GM12878 (cell line): ENCODE results near the gene ALB. TPM values are rescaled to one million over a fixed set of nuclear protein-coding genes. Genes with fewer than 3 reads are reported as not detected.

ENCODE experiments used
- ATAC-seq: fragments of 200-7000 bp; cut with Tn5 transposase; 3 replicates; pipeline ENCODE4 v1.9.1; 2020; ENCODE audit warnings: mild to moderate bottlenecking, moderate library complexity
- BruUV-seq: library from RNA; stranded (reverse); fragments of 400-500 nt; replicated peaks from 2 replicates; lab custom pipeline; 2021; lab: Mats Ljungman, UMichigan
- CTCF ChIA-PET: fragments of 300-600 bp; sonication (Branson Sonifier 250); formaldehyde crosslinking; extraction: SDS; loops from one replicate; lab custom pipeline; 2021; ENCODE audit warnings: inconsistent platforms; lab: Yijun Ruan, JAX
- POLR2A ChIA-PET: fragments of 350-600 bp; formaldehyde crosslinking; extraction: SDS; loops from one replicate; lab custom pipeline; 2021; ENCODE audit warnings: inconsistent platforms; lab: Charles Lee
- RAD21 ChIA-PET: fragments of 300-600 bp; sonication (Branson Sonifier 250); formaldehyde crosslinking; loops from one replicate; lab custom pipeline; 2023; ENCODE audit warnings: antibody characterized with exemption; ENCODE audit not compliant: unreplicated experiment; lab: Charles Lee
- SMC1A ChIA-PET: fragments of 300-600 bp; sonication (Branson Sonifier 250); formaldehyde crosslinking; loops from one replicate; lab custom pipeline; 2023; ENCODE audit not compliant: unreplicated experiment, uncharacterized antibody; lab: Charles Lee
- DNase-seq: peaks from one replicate; pipeline ENCODE4 v3.0.0-alpha.2; 2011; ENCODE audit warnings: low read depth, low spot score
- FAIRE-seq: peaks from 3 replicates; lab custom pipeline; 2011; peaks lifted over from hg19 to GRCh38; lab: Jason Lieb, UNC
- H2AFZ ChIP-seq: 2 replicates; pipeline ENCODE4 v1.6.0; 2011; ENCODE audit warnings: low read depth, low read length, control low read depth; ENCODE audit not compliant: control insufficient read depth
- H3K27ac ChIP-seq: 2 replicates; pipeline ENCODE4 v1.5.1; 2011; ENCODE audit warnings: control low read depth; ENCODE audit not compliant: control insufficient read depth, insufficient read depth
- H3K27me3 ChIP-seq, 2 experiments: replicated peaks in 1 of 2; 2 replicates each; pipeline versions ENCODE4 v1.6.0 to v1.6.1; 2011; ENCODE audit warnings: low read length in 1 of 2; ENCODE audit not compliant: control insufficient read depth in 2 of 2, insufficient read depth in 2 of 2
- H3K36me3 ChIP-seq, 2 experiments: 2 replicates each; pipeline ENCODE4 v1.5.1; 2011; ENCODE audit warnings: low read length in 1 of 2; ENCODE audit not compliant: control insufficient read depth in 2 of 2, insufficient read depth in 2 of 2
- H3K4me1 ChIP-seq: 2 replicates; pipeline ENCODE4 v1.6.1; 2011; ENCODE audit warnings: mild to moderate bottlenecking, low read length, moderate library complexity, mixed read lengths; ENCODE audit not compliant: control insufficient read depth, insufficient read depth
- H3K4me2 ChIP-seq: 2 replicates; pipeline ENCODE4 v1.6.0; 2011; ENCODE audit warnings: control low read depth; ENCODE audit not compliant: control insufficient read depth, insufficient read depth
- H3K4me3 ChIP-seq: fragments of 200-600 bp; sonication (generic); 2 replicates; pipeline ENCODE4 v1.5.1; 2016
- H3K79me2 ChIP-seq: 2 replicates; pipeline ENCODE4 v1.6.0; 2011; ENCODE audit warnings: low read length; ENCODE audit not compliant: control insufficient read depth, insufficient read depth
- H3K9ac ChIP-seq: 2 replicates; pipeline ENCODE4 v1.8.0; 2011; ENCODE audit warnings: low read length, control low read depth, mixed read lengths; ENCODE audit not compliant: control insufficient read depth, insufficient read depth
- H3K9me3 ChIP-seq: replicated peaks from 3 replicates; pipeline ENCODE4 v1.5.1; 2011; ENCODE audit warnings: mild to moderate bottlenecking, low read length; ENCODE audit not compliant: control insufficient read depth, insufficient read depth
- H4K20me1 ChIP-seq: 2 replicates; pipeline ENCODE4 v1.6.0; 2011; ENCODE audit not compliant: control insufficient read depth, insufficient read depth
- CREM ChIP-seq: IDR thresholded peaks from 2 replicates; pipeline ENCODE4 v1.6.1; 2014; ENCODE audit warnings: antibody characterized with exemption, low read depth
- DPF2 ChIP-seq: fragments of 450-650 bp; IDR thresholded peaks from 2 replicates; pipeline ENCODE4 v1.6.1; 2017; ENCODE audit warnings: mild to moderate bottlenecking
- IKZF2 ChIP-seq, 2 experiments: fragments of 450-650 bp; IDR thresholded peaks; 2 replicates each; pipeline ENCODE4 v1.6.1; 2017; ENCODE audit warnings: mild to moderate bottlenecking in 2 of 2, moderate library complexity in 2 of 2
- KDM1A ChIP-seq: fragments of 200-600 bp; sonication (generic); IDR thresholded peaks from 2 replicates; pipeline ENCODE4 v1.6.1; 2016; ENCODE audit warnings: borderline replicate concordance
- LARP7 ChIP-seq: fragments of 450-650 bp; IDR thresholded peaks from 2 replicates; pipeline ENCODE4 v1.6.1; 2017; ENCODE audit warnings: mild to moderate bottlenecking
- PML ChIP-seq: IDR thresholded peaks from 2 replicates; pipeline ENCODE4 v1.6.1; 2012; ENCODE audit warnings: low read length, inconsistent platforms
- RCOR1 ChIP-seq: conservative IDR thresholded peaks from 2 replicates; pipeline ENCODE4 v1.6.1; 2012; ENCODE audit warnings: low read depth, low read length, improper control_type of control experiment
- SMARCA5 ChIP-seq: fragments of 450-650 bp; IDR thresholded peaks from 2 replicates; pipeline ENCODE4 v1.6.1; 2017; ENCODE audit warnings: mild to moderate bottlenecking
- WRNIP1 ChIP-seq: IDR thresholded peaks from 2 replicates; pipeline ENCODE4 v1.6.1; 2011; ENCODE audit warnings: low read depth, low read length, improper control_type of control experiment, borderline replicate concordance
- YBX1 ChIP-seq: fragments of 450-650 bp; IDR thresholded peaks from 2 replicates; pipeline ENCODE4 v1.6.1; 2016; ENCODE audit warnings: antibody characterized with exemption
- ZNF217 ChIP-seq: fragments of 450-650 bp; IDR thresholded peaks from 2 replicates; pipeline ENCODE4 v1.6.1; 2017; ENCODE audit warnings: antibody characterized with exemption, mild to moderate bottlenecking
- in situ Hi-C: fragments of 300-500 bp; cut with MboI; formaldehyde crosslinking; loops from 9 replicates; pipeline ENCODE4 v1.14.3; 2018; ENCODE audit warnings: mixed read lengths
- intact Hi-C: fragments of 100-400 bp; cut with micrococcal nuclease; formaldehyde crosslinking; loops from one replicate; pipeline ENCODE4 v1.14.2; 2022; ENCODE audit not compliant: unreplicated experiment
- polyA plus RNA-seq, 11 experiments: library from polyadenylated mRNA; depleted of rRNA in 4 of 11; unstranded in 6 of 11; stranded (reverse) in 5 of 11; fragments of >200 nt; fragmentation: Nextera tagmentation in 4 of 11; fragmentation: Illumina TruSeq in 1 of 11; extraction: Ambion mirVana in 4 of 11; extraction: Trizol in 1 of 11; gene quantifications; 1 replicate in 1 of 11; 2 replicates in 10 of 11; pipeline versions ENCODE4 v1.2.1 to v1.2.3, GENCODE V29; 2011 to 2016; ENCODE audit warnings: inconsistent platforms in 2 of 11, missing spikeins in 2 of 11, low read depth in 1 of 11
- total RNA-seq, 4 experiments: library from RNA; depleted of rRNA in 3 of 4; stranded (reverse); fragments of >200 nt in 3 of 4; fragmentation: Illumina TruSeq in 1 of 4; extraction: Trizol in 1 of 4; gene quantifications; 2 replicates each; pipeline versions ENCODE4 v1.2.1 to v1.2.3, GENCODE V29; 2013 to 2021
- TF ChIP-seq, protein P1 (sequence below): fragments of 450-650 bp; IDR thresholded peaks from 2 replicates; pipeline ENCODE4 v1.6.1; 2016; ENCODE audit warnings: mild to moderate bottlenecking
- TF ChIP-seq, protein P2 (sequence below): IDR thresholded peaks from 2 replicates; pipeline ENCODE4 v1.6.1; 2012; ENCODE audit warnings: low read depth, low read length, improper control_type of control experiment
- TF ChIP-seq, protein P3 (sequence below): fragments of 450-650 bp; formaldehyde crosslinking; IDR thresholded peaks from 2 replicates; pipeline ENCODE4 v1.5.0; 2022; ENCODE audit warnings: mild to moderate bottlenecking, missing genetic modification characterization
- TF ChIP-seq, protein P4 (sequence below): fragments of 450-650 bp; IDR thresholded peaks from 2 replicates; pipeline ENCODE4 v1.6.1; 2014; ENCODE audit warnings: mild to moderate bottlenecking
- TF ChIP-seq, protein P5 (sequence below): fragments of 450-650 bp; IDR thresholded peaks from 2 replicates; pipeline ENCODE4 v1.6.1; 2016; ENCODE audit warnings: mild to moderate bottlenecking, moderate library complexity, borderline replicate concordance

ALB gene
- total and polyA plus RNA-seq, 10 of the 15 experiments (the other 5 are each of a cell fraction or from before 2014, with no cell fraction given) = 0.05 to 29.0 TPM; not detected in 8

DNA sequence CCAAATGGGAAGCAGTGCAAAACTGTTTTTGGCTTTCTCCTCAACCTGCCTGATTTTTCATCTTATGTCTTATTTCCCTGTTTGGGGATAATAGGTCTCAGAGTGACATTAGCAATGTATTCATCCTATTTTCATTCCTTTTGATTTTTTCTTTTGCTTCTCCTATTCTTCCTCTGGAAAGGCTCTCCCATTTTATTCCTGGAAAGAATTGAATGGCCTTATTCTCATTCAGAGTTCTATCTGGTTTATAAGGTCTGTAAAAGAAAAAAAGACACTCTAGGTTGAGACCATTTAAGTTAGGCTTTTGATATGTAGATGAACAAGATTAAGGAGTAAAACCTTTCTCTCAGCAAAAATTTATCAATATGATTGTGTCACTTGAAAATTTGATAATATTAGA lies 27.8 kb upstream of the ALB start:
- no peak for DNase-seq
- ChIA-PET POLR2A (no interaction called here), SMC1A (no interaction called here), RAD21 (no interaction called here), CTCF (no interaction called here)
- H3K79me2 ChIP-seq = no peaks in the 10 kb centered on the region
- H3K36me3 ChIP-seq = no peaks in the 10 kb centered on the region
- H3K27me3 ChIP-seq = no peaks in the 10 kb centered on the region
- FAIRE-seq = no peak
- intact Hi-C loops = no loop called here
- no peaks in the 10 kb centered on the region for H3K4me1 ChIP-seq
- BruUV-seq = no TSS peak
- H3K4me2 ChIP-seq = no peak overlapping the region
- H3K9me3 ChIP-seq = no peaks in the 10 kb centered on the region
- no peaks in the 10 kb centered on the region for H4K20me1 ChIP-seq
- H3K4me3 ChIP-seq = no peak overlapping the region
- in situ Hi-C loops = no loop called here
- ATAC-seq = no peak
- no peak for TF ChIP-seq ZNF217
- no peak for TF ChIP-seq SMARCA5
- TF ChIP-seq LARP7 = no peak
- TF ChIP-seq, protein P1, sequence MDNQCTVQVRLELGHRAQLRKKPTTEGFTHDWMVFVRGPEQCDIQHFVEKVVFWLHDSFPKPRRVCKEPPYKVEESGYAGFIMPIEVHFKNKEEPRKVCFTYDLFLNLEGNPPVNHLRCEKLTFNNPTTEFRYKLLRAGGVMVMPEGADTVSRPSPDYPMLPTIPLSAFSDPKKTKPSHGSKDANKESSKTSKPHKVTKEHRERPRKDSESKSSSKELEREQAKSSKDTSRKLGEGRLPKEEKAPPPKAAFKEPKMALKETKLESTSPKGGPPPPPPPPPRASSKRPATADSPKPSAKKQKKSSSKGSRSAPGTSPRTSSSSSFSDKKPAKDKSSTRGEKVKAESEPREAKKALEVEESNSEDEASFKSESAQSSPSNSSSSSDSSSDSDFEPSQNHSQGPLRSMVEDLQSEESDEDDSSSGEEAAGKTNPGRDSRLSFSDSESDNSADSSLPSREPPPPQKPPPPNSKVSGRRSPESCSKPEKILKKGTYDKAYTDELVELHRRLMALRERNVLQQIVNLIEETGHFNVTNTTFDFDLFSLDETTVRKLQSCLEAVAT = no peak
- TF ChIP-seq, protein P2, sequence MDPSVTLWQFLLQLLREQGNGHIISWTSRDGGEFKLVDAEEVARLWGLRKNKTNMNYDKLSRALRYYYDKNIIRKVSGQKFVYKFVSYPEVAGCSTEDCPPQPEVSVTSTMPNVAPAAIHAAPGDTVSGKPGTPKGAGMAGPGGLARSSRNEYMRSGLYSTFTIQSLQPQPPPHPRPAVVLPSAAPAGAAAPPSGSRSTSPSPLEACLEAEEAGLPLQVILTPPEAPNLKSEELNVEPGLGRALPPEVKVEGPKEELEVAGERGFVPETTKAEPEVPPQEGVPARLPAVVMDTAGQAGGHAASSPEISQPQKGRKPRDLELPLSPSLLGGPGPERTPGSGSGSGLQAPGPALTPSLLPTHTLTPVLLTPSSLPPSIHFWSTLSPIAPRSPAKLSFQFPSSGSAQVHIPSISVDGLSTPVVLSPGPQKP = no peak
- TF ChIP-seq, protein P3, sequence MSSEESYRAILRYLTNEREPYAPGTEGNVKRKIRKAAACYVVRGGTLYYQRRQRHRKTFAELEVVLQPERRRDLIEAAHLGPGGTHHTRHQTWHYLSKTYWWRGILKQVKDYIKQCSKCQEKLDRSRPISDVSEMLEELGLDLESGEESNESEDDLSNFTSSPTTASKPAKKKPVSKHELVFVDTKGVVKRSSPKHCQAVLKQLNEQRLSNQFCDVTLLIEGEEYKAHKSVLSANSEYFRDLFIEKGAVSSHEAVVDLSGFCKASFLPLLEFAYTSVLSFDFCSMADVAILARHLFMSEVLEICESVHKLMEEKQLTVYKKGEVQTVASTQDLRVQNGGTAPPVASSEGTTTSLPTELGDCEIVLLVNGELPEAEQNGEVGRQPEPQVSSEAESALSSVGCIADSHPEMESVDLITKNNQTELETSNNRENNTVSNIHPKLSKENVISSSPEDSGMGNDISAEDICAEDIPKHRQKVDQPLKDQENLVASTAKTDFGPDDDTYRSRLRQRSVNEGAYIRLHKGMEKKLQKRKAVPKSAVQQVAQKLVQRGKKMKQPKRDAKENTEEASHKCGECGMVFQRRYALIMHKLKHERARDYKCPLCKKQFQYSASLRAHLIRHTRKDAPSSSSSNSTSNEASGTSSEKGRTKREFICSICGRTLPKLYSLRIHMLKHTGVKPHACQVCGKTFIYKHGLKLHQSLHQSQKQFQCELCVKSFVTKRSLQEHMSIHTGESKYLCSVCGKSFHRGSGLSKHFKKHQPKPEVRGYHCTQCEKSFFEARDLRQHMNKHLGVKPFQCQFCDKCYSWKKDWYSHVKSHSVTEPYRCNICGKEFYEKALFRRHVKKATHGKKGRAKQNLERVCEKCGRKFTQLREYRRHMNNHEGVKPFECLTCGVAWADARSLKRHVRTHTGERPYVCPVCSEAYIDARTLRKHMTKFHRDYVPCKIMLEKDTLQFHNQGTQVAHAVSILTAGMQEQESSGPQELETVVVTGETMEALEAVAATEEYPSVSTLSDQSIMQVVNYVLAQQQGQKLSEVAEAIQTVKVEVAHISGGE (CRISPR knock-in tag) = no peak
- TF ChIP-seq CREM = no peak
- TF ChIP-seq IKZF2 (IDR thresholded peaks at IDR 0.05) = no peak
- TF ChIP-seq, protein P4, sequence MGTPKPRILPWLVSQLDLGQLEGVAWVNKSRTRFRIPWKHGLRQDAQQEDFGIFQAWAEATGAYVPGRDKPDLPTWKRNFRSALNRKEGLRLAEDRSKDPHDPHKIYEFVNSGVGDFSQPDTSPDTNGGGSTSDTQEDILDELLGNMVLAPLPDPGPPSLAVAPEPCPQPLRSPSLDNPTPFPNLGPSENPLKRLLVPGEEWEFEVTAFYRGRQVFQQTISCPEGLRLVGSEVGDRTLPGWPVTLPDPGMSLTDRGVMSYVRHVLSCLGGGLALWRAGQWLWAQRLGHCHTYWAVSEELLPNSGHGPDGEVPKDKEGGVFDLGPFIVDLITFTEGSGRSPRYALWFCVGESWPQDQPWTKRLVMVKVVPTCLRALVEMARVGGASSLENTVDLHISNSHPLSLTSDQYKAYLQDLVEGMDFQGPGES = no peak
- TF ChIP-seq YBX1 = no peak
- no peak for TF ChIP-seq RCOR1
- TF ChIP-seq DPF2 = no peak
- TF ChIP-seq KDM1A = no peak
- TF ChIP-seq, protein P5, sequence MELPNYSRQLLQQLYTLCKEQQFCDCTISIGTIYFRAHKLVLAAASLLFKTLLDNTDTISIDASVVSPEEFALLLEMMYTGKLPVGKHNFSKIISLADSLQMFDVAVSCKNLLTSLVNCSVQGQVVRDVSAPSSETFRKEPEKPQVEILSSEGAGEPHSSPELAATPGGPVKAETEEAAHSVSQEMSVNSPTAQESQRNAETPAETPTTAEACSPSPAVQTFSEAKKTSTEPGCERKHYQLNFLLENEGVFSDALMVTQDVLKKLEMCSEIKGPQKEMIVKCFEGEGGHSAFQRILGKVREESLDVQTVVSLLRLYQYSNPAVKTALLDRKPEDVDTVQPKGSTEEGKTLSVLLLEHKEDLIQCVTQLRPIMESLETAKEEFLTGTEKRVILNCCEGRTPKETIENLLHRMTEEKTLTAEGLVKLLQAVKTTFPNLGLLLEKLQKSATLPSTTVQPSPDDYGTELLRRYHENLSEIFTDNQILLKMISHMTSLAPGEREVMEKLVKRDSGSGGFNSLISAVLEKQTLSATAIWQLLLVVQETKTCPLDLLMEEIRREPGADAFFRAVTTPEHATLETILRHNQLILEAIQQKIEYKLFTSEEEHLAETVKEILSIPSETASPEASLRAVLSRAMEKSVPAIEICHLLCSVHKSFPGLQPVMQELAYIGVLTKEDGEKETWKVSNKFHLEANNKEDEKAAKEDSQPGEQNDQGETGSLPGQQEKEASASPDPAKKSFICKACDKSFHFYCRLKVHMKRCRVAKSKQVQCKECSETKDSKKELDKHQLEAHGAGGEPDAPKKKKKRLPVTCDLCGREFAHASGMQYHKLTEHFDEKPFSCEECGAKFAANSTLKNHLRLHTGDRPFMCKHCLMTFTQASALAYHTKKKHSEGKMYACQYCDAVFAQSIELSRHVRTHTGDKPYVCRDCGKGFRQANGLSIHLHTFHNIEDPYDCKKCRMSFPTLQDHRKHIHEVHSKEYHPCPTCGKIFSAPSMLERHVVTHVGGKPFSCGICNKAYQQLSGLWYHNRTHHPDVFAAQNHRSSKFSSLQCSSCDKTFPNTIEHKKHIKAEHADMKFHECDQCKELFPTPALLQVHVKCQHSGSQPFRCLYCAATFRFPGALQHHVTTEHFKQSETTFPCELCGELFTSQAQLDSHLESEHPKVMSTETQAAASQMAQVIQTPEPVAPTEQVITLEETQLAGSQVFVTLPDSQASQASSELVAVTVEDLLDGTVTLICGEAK = no peak
- TF ChIP-seq PML = no peak
- no peak for TF ChIP-seq WRNIP1
- no peak overlapping the region for H3K9ac ChIP-seq
- no peak overlapping the region for H3K27ac ChIP-seq
- no peak overlapping the region for H2AFZ ChIP-seq
